Measurements from ENCODE around the gene DRAP1.

DRAP1 gene

DNA sequence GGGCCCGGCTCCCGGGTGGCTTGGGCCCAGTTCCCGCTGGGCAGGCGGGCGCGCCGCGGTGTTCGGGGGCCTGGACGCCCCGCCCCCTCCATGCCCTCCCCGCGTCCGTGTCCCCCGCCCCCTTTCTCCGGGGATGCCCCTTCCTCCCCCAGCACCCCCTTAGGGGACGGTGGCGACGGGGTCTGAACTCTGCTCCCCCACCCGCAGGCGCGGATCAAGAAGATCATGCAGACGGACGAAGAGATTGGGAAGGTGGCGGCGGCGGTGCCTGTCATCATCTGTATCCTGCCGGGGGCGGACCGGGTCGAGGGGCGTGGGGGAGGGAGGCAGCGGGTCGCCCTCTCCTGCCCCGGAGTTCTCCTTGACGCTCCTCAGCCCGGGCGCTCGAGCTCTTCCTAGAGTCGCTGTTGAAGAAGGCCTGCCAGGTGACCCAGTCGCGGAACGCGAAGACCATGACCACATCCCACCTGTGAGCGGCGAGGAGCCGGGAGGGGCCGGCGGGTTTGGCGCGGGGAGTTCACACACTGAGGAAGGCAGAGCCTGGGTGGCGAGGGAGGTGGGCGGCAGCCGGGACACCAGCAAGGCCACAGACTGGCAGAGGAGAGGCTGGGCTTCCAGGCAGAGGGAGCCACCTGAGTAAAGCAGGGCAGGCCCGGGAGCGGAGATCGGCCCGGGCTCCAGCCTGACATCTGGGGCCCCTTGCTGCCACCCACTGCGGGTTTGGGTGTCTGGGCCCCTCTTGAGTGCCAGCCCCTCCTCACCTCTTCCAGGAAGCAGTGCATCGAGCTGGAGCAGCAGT, 546 bp downstream of the DRAP1 start:
- TF ChIP-seq TCF12 (IDR thresholded peaks at IDR 0.05; ENCODE audit: low read depth) (no peak), TAF1 (IDR thresholded peaks at IDR 0.05; ENCODE audit: low read depth) (peak; percentile 27; the same call in 1 of the 2 replicates), ZBTB7A (IDR thresholded peaks at IDR 0.05; ENCODE audit: low read depth) (0 out of 2 replicates have a peak, but pooled peaks have one; percentile 61)

DNA sequence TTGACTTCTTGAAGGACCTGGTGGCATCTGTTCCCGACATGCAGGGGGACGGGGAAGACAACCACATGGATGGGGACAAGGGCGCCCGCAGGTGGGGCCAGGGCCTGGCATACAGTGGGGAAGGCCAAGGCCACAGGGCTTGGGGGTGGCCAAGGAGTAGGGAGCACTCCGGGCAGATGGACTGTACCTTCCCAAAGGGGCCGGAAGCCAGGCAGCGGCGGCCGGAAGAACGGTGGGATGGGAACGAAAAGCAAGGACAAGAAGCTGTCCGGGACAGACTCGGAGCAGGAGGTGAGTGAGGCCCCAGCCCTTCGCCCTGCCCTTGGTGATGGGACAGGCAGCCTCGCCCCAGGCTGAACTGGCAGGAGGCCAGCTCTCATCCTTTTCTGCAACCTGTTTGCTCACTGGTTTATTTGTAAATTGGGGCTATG, 1.2 kb downstream of the DRAP1 start:
- TF ChIP-seq CEBPB (IDR thresholded peaks at IDR 0.05) (no peak), EP300 (IDR thresholded peaks at IDR 0.05; ENCODE audit: borderline replicate concordance) (no peak), EGR1 (IDR thresholded peaks at IDR 0.05) (no peak), FOXM1 (IDR thresholded peaks at IDR 0.05; ENCODE audit: borderline replicate concordance, low read depth) (no peak), ZBTB7A (IDR thresholded peaks at IDR 0.05; ENCODE audit: low read depth) (no peak), TAF1 (IDR thresholded peaks at IDR 0.05; ENCODE audit: low read depth) (no peak), TEAD4 (IDR thresholded peaks at IDR 0.05) (no peak), TCF12 (IDR thresholded peaks at IDR 0.05; ENCODE audit: low read depth) (no peak)

DNA sequence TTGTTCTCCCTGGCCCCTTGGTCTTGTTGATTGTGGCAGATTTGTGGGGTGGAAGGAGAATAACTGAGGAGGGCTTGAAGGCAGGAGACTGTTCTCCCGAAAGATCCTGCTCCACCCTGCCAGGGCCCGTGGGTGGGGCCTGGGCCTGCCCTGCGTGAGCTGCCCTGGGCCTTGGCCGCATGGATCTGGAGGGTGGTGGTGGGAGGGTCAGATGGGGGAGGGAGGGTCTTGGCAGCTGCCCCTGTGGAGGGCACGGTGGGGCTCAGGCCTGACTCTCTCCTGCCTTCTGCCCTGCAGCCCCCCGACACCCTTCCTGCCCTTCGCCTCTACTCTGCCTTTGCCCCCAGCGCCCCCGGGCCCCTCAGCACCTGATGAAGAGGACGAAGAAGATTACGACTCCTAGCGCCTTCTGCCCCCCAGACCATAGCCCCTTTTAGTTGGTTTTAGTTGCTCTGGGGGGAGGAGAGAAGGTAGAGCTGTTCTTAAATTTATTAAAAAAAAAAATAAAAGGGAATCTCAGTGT, 1.9 kb downstream of the DRAP1 start:
- TF ChIP-seq TAF1 (IDR thresholded peaks at IDR 0.05; ENCODE audit: low read depth) (no peak), TEAD4 (IDR thresholded peaks at IDR 0.05) (no peak), NFIC (IDR thresholded peaks at IDR 0.05) (no peak), CEBPB (IDR thresholded peaks at IDR 0.05) (no peak), TCF12 (IDR thresholded peaks at IDR 0.05; ENCODE audit: low read depth) (no peak)

DNA sequence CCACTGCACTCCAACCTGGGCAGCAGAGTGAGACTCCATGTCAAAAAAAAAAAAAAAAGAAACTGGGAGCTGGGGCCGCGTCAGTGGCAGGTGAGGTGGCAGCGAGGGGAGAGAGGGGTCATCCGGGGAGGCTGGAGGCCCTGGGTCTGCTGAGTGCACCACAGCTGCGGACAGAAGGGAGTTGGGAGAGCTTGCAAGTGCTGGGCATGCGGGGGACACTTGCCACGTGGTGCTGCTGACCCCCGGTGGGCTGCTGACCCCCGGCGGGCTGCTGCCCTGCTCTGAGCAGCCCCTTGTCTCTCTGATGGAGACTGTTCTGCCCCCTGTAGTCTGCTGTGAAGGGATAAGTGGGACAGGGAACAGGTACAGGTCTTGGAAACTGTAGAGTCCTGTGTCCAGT, 2.6 kb downstream of the DRAP1 start:
- TF ChIP-seq, protein P1, sequence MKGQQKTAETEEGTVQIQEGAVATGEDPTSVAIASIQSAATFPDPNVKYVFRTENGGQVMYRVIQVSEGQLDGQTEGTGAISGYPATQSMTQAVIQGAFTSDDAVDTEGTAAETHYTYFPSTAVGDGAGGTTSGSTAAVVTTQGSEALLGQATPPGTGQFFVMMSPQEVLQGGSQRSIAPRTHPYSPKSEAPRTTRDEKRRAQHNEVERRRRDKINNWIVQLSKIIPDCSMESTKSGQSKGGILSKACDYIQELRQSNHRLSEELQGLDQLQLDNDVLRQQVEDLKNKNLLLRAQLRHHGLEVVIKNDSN (IDR thresholded peaks at IDR 0.05) = no peak
- TF ChIP-seq ZBTB7A (IDR thresholded peaks at IDR 0.05; ENCODE audit: low read depth) (no peak), TCF12 (IDR thresholded peaks at IDR 0.05; ENCODE audit: low read depth) (no peak), FOXM1 (IDR thresholded peaks at IDR 0.05; ENCODE audit: borderline replicate concordance, low read depth) (no peak), CEBPB (IDR thresholded peaks at IDR 0.05) (no peak), RAD21 (IDR thresholded peaks at IDR 0.05; ENCODE audit: low read depth) (no peak), TAF1 (IDR thresholded peaks at IDR 0.05; ENCODE audit: low read depth) (no peak), NFIC (IDR thresholded peaks at IDR 0.05) (no peak)

DNA sequence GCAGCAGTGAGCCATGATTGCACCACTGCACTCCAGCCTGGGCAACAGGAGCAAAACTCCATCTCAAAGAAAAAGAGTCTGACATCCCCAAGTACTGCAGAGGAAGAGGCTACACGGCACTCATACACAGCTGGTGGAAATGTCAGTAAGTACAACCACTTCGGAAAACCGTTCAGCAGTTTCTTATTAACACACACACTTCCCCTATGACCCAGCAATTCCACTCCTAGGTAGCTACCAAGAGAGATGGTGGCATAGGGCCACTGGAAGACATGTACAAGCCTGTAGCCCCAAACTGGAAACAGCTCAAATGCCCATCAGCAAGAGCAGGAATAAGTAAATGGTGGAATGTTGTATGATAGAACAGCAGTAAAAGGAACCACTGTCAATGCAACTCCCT, 3.3 kb downstream of the DRAP1 start:
- TF ChIP-seq, protein P1 (IDR thresholded peaks at IDR 0.05) = no peak
- no peak for TF ChIP-seq TEAD4 (IDR thresholded peaks at IDR 0.05)
- TF ChIP-seq, protein P2, sequence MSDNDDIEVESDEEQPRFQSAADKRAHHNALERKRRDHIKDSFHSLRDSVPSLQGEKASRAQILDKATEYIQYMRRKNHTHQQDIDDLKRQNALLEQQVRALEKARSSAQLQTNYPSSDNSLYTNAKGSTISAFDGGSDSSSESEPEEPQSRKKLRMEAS (IDR thresholded peaks at IDR 0.05) = no peak
- no peak for TF ChIP-seq EGR1 (IDR thresholded peaks at IDR 0.05)
- TF ChIP-seq YY1 (IDR thresholded peaks at IDR 0.05; ENCODE audit: low read depth) = no peak
- no peak for TF ChIP-seq NFIC (IDR thresholded peaks at IDR 0.05)
- TF ChIP-seq RAD21 (IDR thresholded peaks at IDR 0.05; ENCODE audit: low read depth) = no peak
- no peak for TF ChIP-seq TAF1 (IDR thresholded peaks at IDR 0.05; ENCODE audit: low read depth)
- TF ChIP-seq ZBTB7A (IDR thresholded peaks at IDR 0.05; ENCODE audit: low read depth) = no peak
- no peak for TF ChIP-seq EP300 (IDR thresholded peaks at IDR 0.05; ENCODE audit: borderline replicate concordance)
- no peak for TF ChIP-seq CREB1 (IDR thresholded peaks at IDR 0.05; ENCODE audit: low read depth)
- TF ChIP-seq, protein P3, sequence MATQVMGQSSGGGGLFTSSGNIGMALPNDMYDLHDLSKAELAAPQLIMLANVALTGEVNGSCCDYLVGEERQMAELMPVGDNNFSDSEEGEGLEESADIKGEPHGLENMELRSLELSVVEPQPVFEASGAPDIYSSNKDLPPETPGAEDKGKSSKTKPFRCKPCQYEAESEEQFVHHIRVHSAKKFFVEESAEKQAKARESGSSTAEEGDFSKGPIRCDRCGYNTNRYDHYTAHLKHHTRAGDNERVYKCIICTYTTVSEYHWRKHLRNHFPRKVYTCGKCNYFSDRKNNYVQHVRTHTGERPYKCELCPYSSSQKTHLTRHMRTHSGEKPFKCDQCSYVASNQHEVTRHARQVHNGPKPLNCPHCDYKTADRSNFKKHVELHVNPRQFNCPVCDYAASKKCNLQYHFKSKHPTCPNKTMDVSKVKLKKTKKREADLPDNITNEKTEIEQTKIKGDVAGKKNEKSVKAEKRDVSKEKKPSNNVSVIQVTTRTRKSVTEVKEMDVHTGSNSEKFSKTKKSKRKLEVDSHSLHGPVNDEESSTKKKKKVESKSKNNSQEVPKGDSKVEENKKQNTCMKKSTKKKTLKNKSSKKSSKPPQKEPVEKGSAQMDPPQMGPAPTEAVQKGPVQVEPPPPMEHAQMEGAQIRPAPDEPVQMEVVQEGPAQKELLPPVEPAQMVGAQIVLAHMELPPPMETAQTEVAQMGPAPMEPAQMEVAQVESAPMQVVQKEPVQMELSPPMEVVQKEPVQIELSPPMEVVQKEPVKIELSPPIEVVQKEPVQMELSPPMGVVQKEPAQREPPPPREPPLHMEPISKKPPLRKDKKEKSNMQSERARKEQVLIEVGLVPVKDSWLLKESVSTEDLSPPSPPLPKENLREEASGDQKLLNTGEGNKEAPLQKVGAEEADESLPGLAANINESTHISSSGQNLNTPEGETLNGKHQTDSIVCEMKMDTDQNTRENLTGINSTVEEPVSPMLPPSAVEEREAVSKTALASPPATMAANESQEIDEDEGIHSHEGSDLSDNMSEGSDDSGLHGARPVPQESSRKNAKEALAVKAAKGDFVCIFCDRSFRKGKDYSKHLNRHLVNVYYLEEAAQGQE (IDR thresholded peaks at IDR 0.05; ENCODE audit: low read depth) = no peak
- no peak for TF ChIP-seq FOXM1 (IDR thresholded peaks at IDR 0.05; ENCODE audit: borderline replicate concordance, low read depth)
- TF ChIP-seq CEBPB (IDR thresholded peaks at IDR 0.05) = no peak
- TF ChIP-seq TCF12 (IDR thresholded peaks at IDR 0.05; ENCODE audit: low read depth) = no peak

DNA sequence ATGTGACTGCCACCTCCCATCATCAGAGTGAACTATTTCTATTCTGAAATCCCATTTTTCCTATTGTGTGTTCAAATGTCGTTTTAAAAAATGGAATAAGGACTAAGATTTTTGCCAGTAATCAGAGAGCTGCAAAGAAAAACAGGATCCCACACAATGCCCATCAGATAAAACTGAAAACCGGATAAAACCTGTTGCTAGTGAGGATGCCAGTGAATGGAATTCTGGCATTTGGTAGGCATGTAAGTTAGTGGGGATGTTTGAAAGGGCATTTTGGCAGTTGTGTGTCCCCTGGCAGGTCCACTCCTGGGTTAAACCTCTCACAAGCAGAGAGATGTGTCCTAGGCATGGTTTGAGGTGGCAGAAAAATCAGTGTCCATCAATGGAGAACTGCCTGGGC, 6.2 kb downstream of the DRAP1 start:
- TF ChIP-seq NFIC (IDR thresholded peaks at IDR 0.05) = no peak
- TF ChIP-seq EGR1 (IDR thresholded peaks at IDR 0.05) = no peak
- TF ChIP-seq CEBPB (IDR thresholded peaks at IDR 0.05) = no peak
- TF ChIP-seq TCF12 (IDR thresholded peaks at IDR 0.05; ENCODE audit: low read depth) = no peak
- TF ChIP-seq TAF1 (IDR thresholded peaks at IDR 0.05; ENCODE audit: low read depth) = no peak
- TF ChIP-seq, protein P1 (IDR thresholded peaks at IDR 0.05) = no peak
- no peak for TF ChIP-seq RAD21 (IDR thresholded peaks at IDR 0.05; ENCODE audit: low read depth)
- TF ChIP-seq, protein P2 (IDR thresholded peaks at IDR 0.05) = no peak
- no peak for TF ChIP-seq ZBTB7A (IDR thresholded peaks at IDR 0.05; ENCODE audit: low read depth)
- TF ChIP-seq FOXM1 (IDR thresholded peaks at IDR 0.05; ENCODE audit: borderline replicate concordance, low read depth) = no peak
- no peak for TF ChIP-seq EP300 (IDR thresholded peaks at IDR 0.05; ENCODE audit: borderline replicate concordance)
- TF ChIP-seq, protein P3 (IDR thresholded peaks at IDR 0.05; ENCODE audit: low read depth) = no peak
- TF ChIP-seq YY1 (IDR thresholded peaks at IDR 0.05; ENCODE audit: low read depth) = no peak
- no peak for TF ChIP-seq CREB1 (IDR thresholded peaks at IDR 0.05; ENCODE audit: low read depth)
- TF ChIP-seq TEAD4 (IDR thresholded peaks at IDR 0.05) = no peak
